SK-N-SH (cell line): ENCODE results near the gene MANSC4. TPM values are rescaled to one million over a fixed set of nuclear protein-coding genes. Genes with fewer than 3 reads are reported as not detected.
A peak's percentile ranks its signal among the peaks of the same experiment; 100 is the strongest.

Experiments used
- CTCF ChIA-PET: fragments of 300-600, 350-600 bp; formaldehyde crosslinking; extraction: SDS; loops from one replicate; lab custom pipeline; 2021; lab: Yijun Ruan, JAX
- POLR2A ChIA-PET: fragments of 350-600 bp; sonication (Branson Sonifier 250); formaldehyde crosslinking; extraction: SDS; loops from one replicate; lab custom pipeline; 2020; ENCODE audit warnings: antibody characterized with exemption, inconsistent platforms; lab: Yijun Ruan, JAX
- DNase-seq: peaks from one replicate; pipeline ENCODE4 v3.0.0; 2012
- H2AFZ ChIP-seq: fragments of 200-600 bp; sonication (generic); 2 replicates; pipeline ENCODE4 v1.8.1; 2016; ENCODE audit warnings: antibody characterized with exemption, mild to moderate bottlenecking, low read depth
- H3F3A ChIP-seq: fragments of 200-600 bp; sonication (generic); replicated peaks from 2 replicates; pipeline ENCODE3; 2016; ENCODE audit warnings: antibody characterized with exemption, mild to moderate bottlenecking; ENCODE audit not compliant: insufficient read depth
- H3K27ac ChIP-seq, 2 experiments: fragments of 200-500 bp in 1 of 2; fragments of 200-600 bp in 1 of 2; sonication (Bioruptor generic) in 1 of 2; sonication (generic), shearing (Covaris generic) in 1 of 2; 2 replicates each; pipeline versions ENCODE4 v1.5.1 to v1.6.1; 2014 to 2016; ENCODE audit warnings: low read depth in 2 of 2, inconsistent platforms in 1 of 2, low read length in 1 of 2, mild to moderate bottlenecking in 1 of 2, mixed read lengths in 1 of 2
- H3K27me3 ChIP-seq: fragments of 200-600 bp; sonication (generic), shearing (Covaris generic); 2 replicates; pipeline ENCODE4 v1.6.1; 2016; ENCODE audit warnings: mixed run types; ENCODE audit not compliant: insufficient read depth
- H3K36me3 ChIP-seq, 2 experiments: fragments of 200-500 bp in 1 of 2; fragments of 200-600 bp in 1 of 2; sonication (Bioruptor generic) in 1 of 2; sonication (generic) in 1 of 2; replicated peaks in 1 of 2; 2 replicates each; pipeline versions ENCODE3 to v1.5.1; 2014 to 2016; ENCODE audit warnings: low read length in 1 of 2, mild to moderate bottlenecking in 1 of 2; ENCODE audit not compliant: insufficient read depth in 2 of 2, control insufficient read depth in 1 of 2
- H3K4me1 ChIP-seq, 2 experiments: fragments of 200-500 bp in 1 of 2; fragments of 200-600 bp in 1 of 2; sonication (Bioruptor generic) in 1 of 2; sonication (generic), shearing (Covaris generic) in 1 of 2; 2 replicates each; pipeline versions ENCODE4 v1.5.1 to v1.6.1; 2014 to 2016; ENCODE audit warnings: low read depth in 1 of 2, low read length in 1 of 2, mixed run types in 1 of 2; ENCODE audit not compliant: insufficient read depth in 2 of 2, control insufficient read depth in 1 of 2
- H3K4me2 ChIP-seq: fragments of 200-600 bp; sonication (generic), shearing (Covaris generic); 2 replicates; pipeline ENCODE4 v1.6.1; 2017; ENCODE audit warnings: mixed run types
- H3K4me3 ChIP-seq, 2 experiments: fragments of 200-500 bp in 1 of 2; fragments of 200-600 bp in 1 of 2; sonication (Bioruptor generic) in 1 of 2; sonication (generic), shearing (Covaris generic) in 1 of 2; 2 replicates each; pipeline versions ENCODE4 v1.5.1 to v1.8.1; 2014 to 2016; ENCODE audit warnings: low read depth in 2 of 2, inconsistent platforms in 1 of 2, low read length in 1 of 2, mild to moderate bottlenecking in 1 of 2, mixed read lengths in 1 of 2, moderate library complexity in 1 of 2
- H3K79me2 ChIP-seq: fragments of 200-600 bp; sonication (generic); 2 replicates; pipeline ENCODE4 v1.8.1; 2017; ENCODE audit warnings: mild to moderate bottlenecking; ENCODE audit not compliant: insufficient read depth
- H3K9ac ChIP-seq: fragments of 200-600 bp; sonication (generic); 2 replicates; pipeline ENCODE4 v1.6.1; 2017; ENCODE audit warnings: mixed run types
- H3K9me2 ChIP-seq: fragments of 200-600 bp; sonication (generic); 2 replicates; pipeline ENCODE4 v1.6.1; 2017; ENCODE audit warnings: mixed run types
- H3K9me3 ChIP-seq: fragments of 200-600 bp; sonication (generic); 2 replicates; pipeline ENCODE4 v1.6.1; 2017; ENCODE audit warnings: mixed run types, mild to moderate bottlenecking, moderate library complexity
- H4K20me1 ChIP-seq: fragments of 200-600 bp; sonication (generic); 2 replicates; pipeline ENCODE4 v1.6.1; 2017; ENCODE audit warnings: mild to moderate bottlenecking, mixed run types; ENCODE audit not compliant: insufficient read depth
- CHD2 ChIP-seq: fragments of 150-350 bp; IDR thresholded peaks from 2 replicates; pipeline ENCODE4 v1.6.1; 2018; ENCODE audit warnings: low read length; ENCODE audit not compliant: partially characterized antibody
- CTCF ChIP-seq: fragments of 200-600 bp; sonication (generic); IDR thresholded peaks from 2 replicates; pipeline ENCODE4 v1.6.1; 2017; ENCODE audit warnings: antibody characterized with exemption, mild to moderate bottlenecking, moderate library complexity
- ELF1 ChIP-seq: IDR thresholded peaks from 2 replicates; pipeline ENCODE4 v1.4.0; 2012
- EP300 ChIP-seq, 2 experiments: IDR thresholded peaks; 2 replicates each; pipeline versions ENCODE4 v1.4.0 to v1.6.1; 2012; ENCODE audit warnings: borderline replicate concordance in 1 of 2, low read depth in 1 of 2, low read length in 1 of 2
- EZH2phosphoT487 ChIP-seq: fragments of 200-600 bp; sonication (generic); IDR thresholded peaks from 2 replicates; pipeline ENCODE4 v1.6.1; 2017; ENCODE audit warnings: low read depth, mixed run types, mild to moderate bottlenecking, antibody characterized with exemption, moderate library complexity, borderline replicate concordance
- FOXJ3 ChIP-seq: sonication (generic); formaldehyde crosslinking; IDR thresholded peaks from 2 replicates; pipeline ENCODE4 v1.5.1; 2020; ENCODE audit warnings: mild to moderate bottlenecking, missing genetic modification reagents
- FOXM1 ChIP-seq: IDR thresholded peaks from 2 replicates; pipeline ENCODE4 v1.4.0; 2012; ENCODE audit warnings: low read depth, mild to moderate bottlenecking
- JUND ChIP-seq: IDR thresholded peaks from 2 replicates; pipeline ENCODE4 v1.4.0; 2012
- NFIC ChIP-seq: IDR thresholded peaks from 2 replicates; pipeline ENCODE4 v1.4.0; 2012; ENCODE audit warnings: borderline replicate concordance
- POLR2AphosphoS5 ChIP-seq: IDR thresholded peaks from 2 replicates; pipeline ENCODE4 v1.6.1; 2012; ENCODE audit warnings: low read depth, low read length
- RAD21 ChIP-seq: IDR thresholded peaks from 2 replicates; pipeline ENCODE4 v1.6.1; 2012; ENCODE audit warnings: mild to moderate bottlenecking, low read length
- RCOR1 ChIP-seq: fragments of 150-350 bp; IDR thresholded peaks from 2 replicates; pipeline ENCODE4 v1.6.1; 2017; ENCODE audit warnings: antibody characterized with exemption, low read length
- REST ChIP-seq: IDR thresholded peaks from 2 replicates; pipeline ENCODE4 v1.6.1; 2012; ENCODE audit warnings: mild to moderate bottlenecking, low read depth, low read length, moderate library complexity
- RFX5 ChIP-seq: IDR thresholded peaks from 2 replicates; pipeline ENCODE4 v1.6.1; 2012; ENCODE audit warnings: mild to moderate bottlenecking, improper control_type of control experiment, low read length
- RXRA ChIP-seq: IDR thresholded peaks from 2 replicates; pipeline ENCODE4 v1.4.0; 2012; ENCODE audit warnings: low read depth, mild to moderate bottlenecking, borderline replicate concordance
- SIN3A ChIP-seq: IDR thresholded peaks from 2 replicates; pipeline ENCODE4 v1.6.1; 2012; ENCODE audit warnings: low read depth, mild to moderate bottlenecking, low read length, moderate library complexity, borderline replicate concordance
- SMC3 ChIP-seq: IDR thresholded peaks from 2 replicates; pipeline ENCODE4 v1.6.1; 2012; ENCODE audit warnings: low read depth, low read length, improper control_type of control experiment
- TCF12 ChIP-seq: IDR thresholded peaks from 2 replicates; pipeline ENCODE4 v1.4.0; 2012
- TEAD4 ChIP-seq: IDR thresholded peaks from 2 replicates; pipeline ENCODE4 v1.4.0; 2012; ENCODE audit warnings: mild to moderate bottlenecking, borderline replicate concordance; ENCODE audit not compliant: insufficient read depth
- YY1 ChIP-seq: IDR thresholded peaks from 2 replicates; pipeline ENCODE4 v1.4.0; 2012; ENCODE audit warnings: low read depth, mild to moderate bottlenecking
- WGBS: methylation state at CpG from one replicate; pipeline ENCODE4 v1.1.6; 2017; ENCODE audit warnings: low lambda C conversion rate; 5-methylcytosine and 5-hydroxymethylcytosine counted together
- polyA plus RNA-seq, 3 experiments: library from polyadenylated mRNA; depleted of rRNA; stranded (reverse); fragments of >200 nt; gene quantifications; 2 replicates each; pipeline ENCODE4 v1.2.3, GENCODE V29; 2012
- TF ChIP-seq, protein P1 (sequence below): IDR thresholded peaks from 2 replicates; pipeline ENCODE4 v1.4.0; 2012; ENCODE audit warnings: low read depth, borderline replicate concordance
- TF ChIP-seq, protein P2 (sequence below): fragments of 150-350 bp; IDR thresholded peaks from 2 replicates; pipeline ENCODE4 v1.6.1; 2017; ENCODE audit warnings: antibody characterized with exemption, low read length, low read depth, borderline replicate concordance

The MANSC4 gene
- polyA plus RNA-seq, 1 of the 3 experiments (the other 2 are of a cell fraction): not detected

- Histone ChIP-seq H4K20me1 (no peaks in the 10 kb centered on the region), H3K4me2 (no peak overlapping the region), H3K4me1 (peaks cover 0 to 7% of the 10 kb centered on the region in 2 experiments; a peak in 2 of 4 replicates), H3F3A (peaks cover 5% of the 10 kb centered on the region), H2AFZ (no peak overlapping the region), H3K27me3 (no peaks in the 10 kb centered on the region), H3K79me2 (peaks cover 11% of the 10 kb centered on the region; the same call in 1 of the 2 replicates), H3K4me3 (no peak overlapping the region), H3K9me3 (no peaks in the 10 kb centered on the region), H3K27ac (no peak overlapping the region), H3K9ac (no peak overlapping the region), H3K9me2 (no peaks in the 10 kb centered on the region), H3K36me3 (peaks cover 44 to 52% of the 10 kb centered on the region in 2 experiments)
- POLR2A ChIA-PET: no interaction called here
- DNase-seq: no peak
- TF ChIP-seq RFX5: no peak
- no peak for TF ChIP-seq EZH2phosphoT487
- TF ChIP-seq ELF1: no peak
- no peak for TF ChIP-seq EP300 (IDR thresholded peaks at IDR 0.05; ENCODE audit: borderline replicate concordance in 1 of 2, low read depth in 1 of 2, low read length in 1 of 2)
- TF ChIP-seq RXRA: no peak
- peak; percentile 45 for TF ChIP-seq CTCF
- TF ChIP-seq TCF12: no peak
- TF ChIP-seq FOXJ3 (CRISPR knock-in tag): no peak
- TF ChIP-seq NFIC: no peak
- TF ChIP-seq, protein P1, sequence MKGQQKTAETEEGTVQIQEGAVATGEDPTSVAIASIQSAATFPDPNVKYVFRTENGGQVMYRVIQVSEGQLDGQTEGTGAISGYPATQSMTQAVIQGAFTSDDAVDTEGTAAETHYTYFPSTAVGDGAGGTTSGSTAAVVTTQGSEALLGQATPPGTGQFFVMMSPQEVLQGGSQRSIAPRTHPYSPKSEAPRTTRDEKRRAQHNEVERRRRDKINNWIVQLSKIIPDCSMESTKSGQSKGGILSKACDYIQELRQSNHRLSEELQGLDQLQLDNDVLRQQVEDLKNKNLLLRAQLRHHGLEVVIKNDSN: no peak
- TF ChIP-seq JUND: no peak
- TF ChIP-seq, protein P2, sequence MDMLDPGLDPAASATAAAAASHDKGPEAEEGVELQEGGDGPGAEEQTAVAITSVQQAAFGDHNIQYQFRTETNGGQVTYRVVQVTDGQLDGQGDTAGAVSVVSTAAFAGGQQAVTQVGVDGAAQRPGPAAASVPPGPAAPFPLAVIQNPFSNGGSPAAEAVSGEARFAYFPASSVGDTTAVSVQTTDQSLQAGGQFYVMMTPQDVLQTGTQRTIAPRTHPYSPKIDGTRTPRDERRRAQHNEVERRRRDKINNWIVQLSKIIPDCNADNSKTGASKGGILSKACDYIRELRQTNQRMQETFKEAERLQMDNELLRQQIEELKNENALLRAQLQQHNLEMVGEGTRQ: no peak
- TF ChIP-seq POLR2AphosphoS5: no peak
- no peak for TF ChIP-seq SIN3A
- TF ChIP-seq SMC3: peak; percentile 23; the same call in 1 of the 2 replicates
- TF ChIP-seq RAD21: peak; percentile 29
- TF ChIP-seq TEAD4: no peak
- TF ChIP-seq RCOR1: no peak
- TF ChIP-seq FOXM1: no peak
- no peak for TF ChIP-seq CHD2
- no peak for TF ChIP-seq YY1
- no peak for TF ChIP-seq REST
- CTCF ChIA-PET: interaction anchor here (0.8 to 10.9 kb wide), 11 partner anchors 10 to 1140 kb away, joined by 3 to 92 read pairs (median 7); no protein-coding TSS in a partner anchor
- WGBS: 51% methylated on average over 2 of the region's 2 CpGs
Measured at GRCh38 chr12:27732281-27732680, 47.8 kb downstream of the MANSC4 start.
